Right lobe of liver (tissue), 4 donors: ENCODE data around the gene DLG5.

Experiments
- CTCF ChIP-seq, 4 donors: fragments of 200-600 bp in 3 of 4; fragments of 450-650 bp in 1 of 4; IDR thresholded peaks; one replicate each; pipeline versions ENCODE4 v1.5.1 to v1.8.0; 2016 to 2022; ENCODE audit warnings: antibody characterized with exemption in 4 of 4, mild to moderate bottlenecking in 2 of 4
- POLR2A ChIP-seq: fragments of 450-650 bp; IDR thresholded peaks from one replicate; pipeline ENCODE4 v1.6.1; 2017; ENCODE audit warnings: antibody characterized with exemption, mild to moderate bottlenecking
- donor health status: DM: no; HTN: no; CAD: no.
- donor health status: DM: no; HTN: no; CAD: no.
- donor health status: DM: no; HTN: yes; CAD: no.

GRCh38 chr10:77836299-77836820 is 90.2 kb downstream of the DLG5 start:
- TF ChIP-seq CTCF (IDR thresholded peaks at IDR 0.05) (no peak), POLR2A (no peak)
